Body of pancreas (tissue), 4 donors: ENCODE measurements around the gene FAM184B.

Experiments used
- POLR2A ChIP-seq, 3 donors: fragments of 450-650 bp; IDR thresholded peaks; one replicate each; pipeline ENCODE4 v1.6.1; 2016; ENCODE audit warnings: antibody characterized with exemption in 3 of 3, mild to moderate bottlenecking in 2 of 3
- TF ChIP-seq, protein P1 (sequence below), 7 experiments: fragments of 450-650 bp in 4 of 7; fragments of 200-600 bp in 3 of 7; sonication (generic) in 3 of 7; IDR thresholded peaks; one replicate each; pipeline ENCODE4 v1.5.1; 2016 to 2019; ENCODE audit warnings: antibody characterized with exemption in 7 of 7

DNA sequence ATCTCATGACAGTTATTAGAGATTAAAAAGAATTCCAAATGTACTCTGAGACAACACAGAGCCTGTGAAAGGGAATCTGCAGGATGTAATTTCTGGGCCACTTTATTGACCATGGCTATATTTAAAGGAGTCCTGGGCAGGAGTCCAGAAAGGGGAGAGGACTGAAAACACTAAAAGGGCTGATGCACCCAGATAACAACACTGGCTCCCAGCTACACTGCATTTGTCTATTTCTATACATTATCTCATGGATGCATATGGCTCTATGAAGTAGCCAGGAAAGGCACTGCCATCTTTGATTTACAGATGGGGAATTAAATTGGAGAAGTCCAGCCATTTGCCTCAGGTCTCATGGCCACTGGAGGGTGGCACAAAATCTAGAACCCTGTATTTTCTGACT lies 111.0 kb downstream of the FAM184B start:
- TF ChIP-seq, protein P1, sequence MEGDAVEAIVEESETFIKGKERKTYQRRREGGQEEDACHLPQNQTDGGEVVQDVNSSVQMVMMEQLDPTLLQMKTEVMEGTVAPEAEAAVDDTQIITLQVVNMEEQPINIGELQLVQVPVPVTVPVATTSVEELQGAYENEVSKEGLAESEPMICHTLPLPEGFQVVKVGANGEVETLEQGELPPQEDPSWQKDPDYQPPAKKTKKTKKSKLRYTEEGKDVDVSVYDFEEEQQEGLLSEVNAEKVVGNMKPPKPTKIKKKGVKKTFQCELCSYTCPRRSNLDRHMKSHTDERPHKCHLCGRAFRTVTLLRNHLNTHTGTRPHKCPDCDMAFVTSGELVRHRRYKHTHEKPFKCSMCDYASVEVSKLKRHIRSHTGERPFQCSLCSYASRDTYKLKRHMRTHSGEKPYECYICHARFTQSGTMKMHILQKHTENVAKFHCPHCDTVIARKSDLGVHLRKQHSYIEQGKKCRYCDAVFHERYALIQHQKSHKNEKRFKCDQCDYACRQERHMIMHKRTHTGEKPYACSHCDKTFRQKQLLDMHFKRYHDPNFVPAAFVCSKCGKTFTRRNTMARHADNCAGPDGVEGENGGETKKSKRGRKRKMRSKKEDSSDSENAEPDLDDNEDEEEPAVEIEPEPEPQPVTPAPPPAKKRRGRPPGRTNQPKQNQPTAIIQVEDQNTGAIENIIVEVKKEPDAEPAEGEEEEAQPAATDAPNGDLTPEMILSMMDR (IDR thresholded peaks at IDR 0.05), result no peak
- TF ChIP-seq POLR2A (IDR thresholded peaks at IDR 0.05), result no peak
